Right lobe of liver (tissue), 4 donors: ENCODE results near the gene LGI4.

Source experiments
- POLR2A ChIP-seq: fragments of 450-650 bp; IDR thresholded peaks from one replicate; pipeline ENCODE4 v1.6.1; 2017; ENCODE audit warnings: antibody characterized with exemption, mild to moderate bottlenecking
- TF ChIP-seq, protein P1 (sequence below), 4 donors: fragments of 200-600 bp in 3 of 4; fragments of 450-650 bp in 1 of 4; IDR thresholded peaks; one replicate each; pipeline versions ENCODE4 v1.5.1 to v1.8.0; 2016 to 2022; ENCODE audit warnings: antibody characterized with exemption in 4 of 4, mild to moderate bottlenecking in 2 of 4
- donor health status: DM: no; HTN: no; CAD: no.
- donor health status: DM: no; HTN: no; CAD: no.
- donor health status: DM: no; HTN: yes; CAD: no.

DNA sequence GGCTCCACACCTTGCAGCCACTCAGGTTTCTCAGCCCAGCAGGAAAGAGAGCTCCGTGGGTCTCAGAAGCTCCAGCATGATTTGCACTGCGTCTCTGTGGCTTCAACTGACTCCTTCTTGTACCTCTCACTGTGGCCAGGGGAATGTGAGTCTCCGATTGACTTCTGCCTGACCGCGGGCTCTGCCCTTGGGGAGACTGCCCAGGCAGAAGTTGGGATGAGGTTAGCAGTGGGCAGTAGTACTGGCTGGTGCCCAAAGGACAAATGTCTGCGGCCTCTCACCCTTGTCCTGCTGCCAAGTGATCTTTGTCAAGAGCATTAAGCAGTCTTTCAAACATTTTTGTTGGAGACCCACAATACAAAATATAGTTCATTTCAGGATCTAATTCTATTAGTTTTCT, 53.7 kb downstream of the LGI4 start:
- TF ChIP-seq, protein P1, sequence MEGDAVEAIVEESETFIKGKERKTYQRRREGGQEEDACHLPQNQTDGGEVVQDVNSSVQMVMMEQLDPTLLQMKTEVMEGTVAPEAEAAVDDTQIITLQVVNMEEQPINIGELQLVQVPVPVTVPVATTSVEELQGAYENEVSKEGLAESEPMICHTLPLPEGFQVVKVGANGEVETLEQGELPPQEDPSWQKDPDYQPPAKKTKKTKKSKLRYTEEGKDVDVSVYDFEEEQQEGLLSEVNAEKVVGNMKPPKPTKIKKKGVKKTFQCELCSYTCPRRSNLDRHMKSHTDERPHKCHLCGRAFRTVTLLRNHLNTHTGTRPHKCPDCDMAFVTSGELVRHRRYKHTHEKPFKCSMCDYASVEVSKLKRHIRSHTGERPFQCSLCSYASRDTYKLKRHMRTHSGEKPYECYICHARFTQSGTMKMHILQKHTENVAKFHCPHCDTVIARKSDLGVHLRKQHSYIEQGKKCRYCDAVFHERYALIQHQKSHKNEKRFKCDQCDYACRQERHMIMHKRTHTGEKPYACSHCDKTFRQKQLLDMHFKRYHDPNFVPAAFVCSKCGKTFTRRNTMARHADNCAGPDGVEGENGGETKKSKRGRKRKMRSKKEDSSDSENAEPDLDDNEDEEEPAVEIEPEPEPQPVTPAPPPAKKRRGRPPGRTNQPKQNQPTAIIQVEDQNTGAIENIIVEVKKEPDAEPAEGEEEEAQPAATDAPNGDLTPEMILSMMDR (IDR thresholded peaks at IDR 0.05), result no peak
- no peak for TF ChIP-seq POLR2A
